Ectodermal cell (in vitro differentiated cells): Measurements from ENCODE around the gene MAML3.

ENCODE experiments used
- H3K27ac ChIP-seq: 2 replicates; pipeline ENCODE4 v1.7.0; 2013; ENCODE audit warnings: mild to moderate bottlenecking, low read depth, low read length; ENCODE audit not compliant: insufficient read depth, poor library complexity, severe bottlenecking
- H3K27me3 ChIP-seq: 2 replicates; pipeline ENCODE4 v1.7.0; 2013; ENCODE audit warnings: mild to moderate bottlenecking, low read length; ENCODE audit not compliant: insufficient read depth, control insufficient read depth, poor library complexity, severe bottlenecking
- H3K36me3 ChIP-seq: one replicate; pipeline ENCODE4 v1.7.0; 2013; ENCODE audit warnings: low read length; ENCODE audit not compliant: control insufficient read depth, insufficient read depth
- H3K4me1 ChIP-seq: one replicate; pipeline ENCODE4 v1.7.0; 2013; ENCODE audit warnings: low read length; ENCODE audit not compliant: control insufficient read depth, insufficient read depth
- H3K4me3 ChIP-seq: 2 replicates; pipeline ENCODE4 v1.7.0; 2013; ENCODE audit warnings: low read depth, low read length, control low read depth; ENCODE audit not compliant: insufficient read depth
- H3K9me3 ChIP-seq: 2 replicates; pipeline ENCODE4 v1.7.0; 2013; ENCODE audit warnings: mild to moderate bottlenecking, low read length, moderate library complexity; ENCODE audit not compliant: control insufficient read depth
- WGBS, 2 experiments: methylation state at CpG; one replicate each; pipeline ENCODE4 v1.1.7; 2013; ENCODE audit warnings: missing lambda C conversion rate in 2 of 2; 5-methylcytosine and 5-hydroxymethylcytosine counted together

The MAML3 gene

GRCh38 chr4:139749338-139749737, 404.6 kb downstream of the MAML3 start:
- H3K4me3 ChIP-seq, result no peak overlapping the region
- H3K27me3 ChIP-seq, result no peaks in the 10 kb centered on the region
- H3K36me3 ChIP-seq, result no peaks in the 10 kb centered on the region
- no peaks in the 10 kb centered on the region for H3K9me3 ChIP-seq
- H3K27ac ChIP-seq, result no peak overlapping the region
- WGBS, 2 experiments, result 93% methylated on average over 6 of the region's 6 CpGs
- H3K4me1 ChIP-seq, result peaks cover 24% of the 10 kb centered on the region

GRCh38 chr4:139746431-139747171, 407.4 kb downstream of the MAML3 start:
- no peaks in the 10 kb centered on the region for H3K9me3 ChIP-seq
- no peaks in the 10 kb centered on the region for H3K27me3 ChIP-seq
- 44 to 47% methylated on average over 12 of the region's 12 CpGs for WGBS, 2 experiments
- H3K4me1 ChIP-seq, result peaks cover 24% of the 10 kb centered on the region
- H3K36me3 ChIP-seq, result no peaks in the 10 kb centered on the region
- H3K27ac ChIP-seq, result peak overlapping the region; percentile 52
- no peak overlapping the region for H3K4me3 ChIP-seq

DNA sequence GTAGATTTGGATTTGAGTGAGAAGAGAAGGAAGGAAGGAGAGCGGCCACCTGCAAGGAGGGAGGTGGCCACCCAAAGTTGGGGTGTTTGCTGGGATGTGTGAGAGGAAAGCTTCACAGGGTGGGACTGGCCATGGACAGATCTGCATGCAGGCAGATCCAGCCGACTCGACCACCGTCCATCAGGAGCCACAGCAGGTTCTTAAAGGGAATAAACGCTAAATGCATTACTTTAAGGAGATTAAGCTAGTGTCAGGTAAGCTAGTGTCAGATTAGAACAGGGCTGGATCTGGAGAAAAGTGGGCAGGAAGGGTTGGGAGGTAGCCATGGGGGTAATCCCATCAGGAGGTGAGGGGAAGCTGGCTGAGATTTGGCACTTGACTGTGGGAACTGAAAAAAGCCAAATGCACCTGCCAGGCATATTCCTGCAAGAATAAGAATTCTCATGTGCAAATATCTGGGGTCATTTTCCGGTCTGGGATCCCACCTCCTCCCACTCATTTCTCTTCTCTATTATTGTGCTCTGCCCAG, 408.8 kb downstream of the MAML3 start:
- H3K4me3 ChIP-seq, result no peak overlapping the region
- no peak overlapping the region for H3K27ac ChIP-seq
- H3K36me3 ChIP-seq, result no peaks in the 10 kb centered on the region
- WGBS, 2 experiments, result 92% methylated on average over 6 of the region's 6 CpGs
- no peaks in the 10 kb centered on the region for H3K9me3 ChIP-seq
- peaks cover 24% of the 10 kb centered on the region for H3K4me1 ChIP-seq
- H3K27me3 ChIP-seq, result no peaks in the 10 kb centered on the region

DNA sequence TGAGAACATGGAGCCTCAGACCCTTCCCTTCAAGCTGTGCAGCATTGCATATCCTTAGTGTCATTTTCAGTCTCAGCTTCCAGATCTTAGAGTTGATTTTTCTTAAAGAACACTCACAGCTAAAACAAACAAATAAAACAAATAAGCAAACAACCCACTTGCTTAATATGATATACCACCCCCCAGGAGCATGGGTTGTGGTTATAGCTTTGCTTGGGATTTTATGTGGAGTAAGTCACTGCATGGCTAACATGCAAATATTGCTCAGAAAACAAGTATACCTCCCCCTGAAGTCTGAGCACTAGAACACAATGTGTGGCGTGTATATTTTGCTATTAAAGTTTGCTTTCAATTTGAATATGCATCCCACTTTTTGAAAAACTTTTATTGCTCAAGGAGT, 409.8 kb downstream of the MAML3 start:
- WGBS, 2 experiments, result 89 to 100% methylated on average over 1 of the region's 1 CpG
- Histone ChIP-seq H3K27me3 (no peaks in the 10 kb centered on the region), H3K4me1 (peaks cover 17% of the 10 kb centered on the region), H3K27ac (no peak overlapping the region), H3K4me3 (no peak overlapping the region), H3K36me3 (no peaks in the 10 kb centered on the region), H3K9me3 (no peaks in the 10 kb centered on the region)

DNA sequence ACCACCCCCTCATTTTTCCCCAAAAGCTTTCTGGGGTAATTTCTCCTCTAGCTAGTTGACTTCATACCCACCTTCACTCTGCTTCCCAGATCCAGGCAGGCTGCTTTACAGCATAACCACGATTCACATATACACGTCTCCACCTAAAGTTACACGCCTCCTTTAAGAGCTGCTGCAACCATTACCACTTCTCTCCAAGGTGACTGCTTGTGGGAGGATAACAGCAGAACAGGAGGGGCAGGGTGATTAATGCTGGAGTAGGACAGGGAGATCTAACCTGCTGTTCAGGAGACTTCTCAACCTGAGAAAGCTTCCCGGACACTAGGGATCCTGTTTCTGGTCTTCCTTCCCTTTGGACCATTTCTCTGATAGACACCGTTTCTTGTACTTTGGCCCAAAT, 411.0 kb downstream of the MAML3 start:
- Histone ChIP-seq H3K4me3 (no peak overlapping the region), H3K27me3 (no peaks in the 10 kb centered on the region), H3K36me3 (no peaks in the 10 kb centered on the region), H3K9me3 (no peaks in the 10 kb centered on the region), H3K27ac (no peak overlapping the region), H3K4me1 (peaks cover 17% of the 10 kb centered on the region)
- 71 to 75% methylated on average over 5 of the region's 5 CpGs for WGBS, 2 experiments

GRCh38 chr4:139740531-139741041, 413.4 kb downstream of the MAML3 start:
- no peaks in the 10 kb centered on the region for H3K27me3 ChIP-seq
- H3K4me1 ChIP-seq, result peaks cover 23% of the 10 kb centered on the region
- H3K4me3 ChIP-seq, result no peak overlapping the region
- H3K9me3 ChIP-seq, result no peaks in the 10 kb centered on the region
- no peak overlapping the region for H3K27ac ChIP-seq
- H3K36me3 ChIP-seq, result no peaks in the 10 kb centered on the region
- WGBS, 2 experiments, result 78 to 83% methylated on average over 8 to 10 of the region's 10 CpGs

DNA sequence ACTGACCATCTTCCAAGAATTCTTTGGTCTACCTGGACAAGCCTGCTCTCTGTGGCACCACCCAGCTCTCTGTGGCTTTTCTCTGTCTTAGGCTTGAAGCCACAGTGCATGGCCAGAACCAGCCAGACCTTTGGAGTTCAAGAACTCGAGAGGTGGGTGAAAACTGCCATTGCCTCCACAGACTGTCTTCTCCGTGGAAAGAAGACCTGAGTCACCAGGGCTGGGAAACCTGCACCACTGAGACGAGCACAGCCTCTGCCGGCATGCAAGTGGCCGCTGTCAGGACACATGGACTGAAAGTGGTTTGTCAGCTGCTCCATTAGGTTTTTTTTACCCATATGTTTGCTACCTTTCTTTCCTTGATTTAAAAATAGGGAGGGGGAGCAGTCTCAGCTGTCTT, 413.9 kb downstream of the MAML3 start:
- H3K27ac ChIP-seq, result no peak overlapping the region
- peaks cover 23% of the 10 kb centered on the region for H3K4me1 ChIP-seq
- no peaks in the 10 kb centered on the region for H3K9me3 ChIP-seq
- no peaks in the 10 kb centered on the region for H3K36me3 ChIP-seq
- no peak overlapping the region for H3K4me3 ChIP-seq
- 90 to 93% methylated on average over 5 of the region's 5 CpGs for WGBS, 2 experiments
- H3K27me3 ChIP-seq, result no peaks in the 10 kb centered on the region

GRCh38 chr4:139738846-139739613, 415.0 kb downstream of the MAML3 start:
- Histone ChIP-seq H3K4me3 (no peak overlapping the region), H3K9me3 (no peaks in the 10 kb centered on the region), H3K27ac (no peak overlapping the region), H3K27me3 (no peaks in the 10 kb centered on the region), H3K36me3 (no peaks in the 10 kb centered on the region), H3K4me1 (peaks cover 26% of the 10 kb centered on the region)
- WGBS, 2 experiments, result 94 to 98% methylated on average over 2 of the region's 2 CpGs

- WGBS, 2 experiments, result 47 to 53% methylated on average over 2 of the region's 2 CpGs
- Histone ChIP-seq H3K27ac (no peak overlapping the region), H3K4me3 (no peak overlapping the region), H3K9me3 (no peaks in the 10 kb centered on the region), H3K4me1 (peaks cover 31% of the 10 kb centered on the region), H3K27me3 (no peaks in the 10 kb centered on the region), H3K36me3 (no peaks in the 10 kb centered on the region)
These were observed 417.3 kb downstream of the MAML3 start for GRCh38 chr4:139736661-139737060.

DNA sequence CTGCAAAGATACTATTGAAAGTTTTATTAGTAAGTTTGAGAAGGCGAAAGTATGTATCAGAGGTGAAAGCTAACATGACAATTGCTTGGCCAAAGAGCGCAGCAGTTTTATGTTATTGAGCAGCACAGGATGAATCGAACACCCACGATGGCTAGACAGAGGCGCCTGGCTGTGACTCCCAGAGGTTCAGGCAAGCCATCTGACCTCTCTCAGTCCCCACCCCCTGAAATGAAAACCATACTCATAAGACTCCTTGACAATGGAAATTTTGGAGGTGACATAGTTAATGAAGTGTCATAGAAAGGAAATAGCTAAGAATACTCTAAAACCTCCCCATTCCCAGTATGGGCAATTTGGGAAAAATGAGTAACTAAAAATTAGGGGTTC, 417.7 kb downstream of the MAML3 start:
- peak overlapping the region; percentile 96 for H3K27ac ChIP-seq
- no peaks in the 10 kb centered on the region for H3K9me3 ChIP-seq
- 55 to 79% methylated on average over 5 of the region's 5 CpGs for WGBS, 2 experiments
- H3K36me3 ChIP-seq, result no peaks in the 10 kb centered on the region
- peaks cover 31% of the 10 kb centered on the region for H3K4me1 ChIP-seq
- no peaks in the 10 kb centered on the region for H3K27me3 ChIP-seq
- H3K4me3 ChIP-seq, result no peak overlapping the region
